ENCODE measurements around the gene MSANTD4. TPM values are rescaled to one million over a fixed set of nuclear protein-coding genes. Genes with fewer than 3 reads are reported as not detected.

The MSANTD4 gene
- total and polyA plus RNA-seq, 2 donors (not counting 3 experiments of a cell fraction or from before 2014, with no cell fraction given), result 3.9 to 15.0 TPM

Small RNA genes lying within 50 kb of the gene (small RNA-seq; reads per million reads assigned to genes)
- gene RNU6-277P (ENCODE audit: insufficient read depth, insufficient read length, low read depth, low replicate concordance), result not detected

Other genes starting within 250 kb of the MSANTD4 start
- gene KBTBD3, start 55.1 kb upstream of the MSANTD4 start, total RNA-seq, result 2.4 and 3.6 TPM in 2 replicates
- gene KBTBD3, start 55.1 kb upstream of the MSANTD4 start, polyA plus RNA-seq, result 0.76 and 0.84 TPM in 2 replicates
- 29.8 and 34.2 TPM in 2 replicates for gene AASDHPPT, start 55.4 kb upstream of the MSANTD4 start, total RNA-seq
- 10.3 and 14.3 TPM in 2 replicates for gene AASDHPPT, start 55.4 kb upstream of the MSANTD4 start, polyA plus RNA-seq

Data from endothelial cell of umbilical vein (primary cell).